Gastrocnemius medialis (tissue), 4 donors: Measurements from ENCODE around the gene CFAP97D2. TPM values are rescaled to one million over a fixed set of nuclear protein-coding genes. Genes with fewer than 3 reads are reported as not detected.
A peak's percentile ranks its signal among the peaks of the same experiment; 100 is the strongest.

Experiments used
- ATAC-seq, 2 donors: fragments of 150-250 bp; one replicate each; pipeline ENCODE4 v1.9.1; 2016
- DNase-seq, 2 donors: peaks; one replicate each; pipeline ENCODE4 v3.0.0-alpha.2; 2019
- H3K27ac ChIP-seq, 4 donors: fragments of 200-600 bp; sonication (generic); 1 replicate in 1 of 4; 2 replicates in 3 of 4; pipeline ENCODE4 v1.5.1; 2016 to 2018; ENCODE audit warnings: mild to moderate bottlenecking in 2 of 4, moderate library complexity in 1 of 4
- H3K27me3 ChIP-seq, 3 donors: fragments of 200-600 bp; sonication (generic) in 2 of 3; 1 replicate in 1 of 3; 2 replicates in 2 of 3; pipeline versions ENCODE4 v1.5.1 to v1.6.0; 2016 to 2019; ENCODE audit warnings: mild to moderate bottlenecking in 1 of 3, moderate library complexity in 1 of 3
- H3K36me3 ChIP-seq, 2 donors: fragments of 200-600 bp; sonication (generic) in 1 of 2; one replicate each; pipeline ENCODE4 v1.5.1; 2017 to 2018
- H3K4me1 ChIP-seq, 2 donors: fragments of 200-600 bp; sonication (generic) in 1 of 2; one replicate each; pipeline ENCODE4 v1.5.1; 2016 to 2017; ENCODE audit warnings: mild to moderate bottlenecking in 2 of 2
- H3K4me3 ChIP-seq, 4 donors: fragments of 200-600 bp; sonication (generic) in 3 of 4; 1 replicate in 1 of 4; 2 replicates in 3 of 4; pipeline ENCODE4 v1.5.1; 2016 to 2019; ENCODE audit warnings: mild to moderate bottlenecking in 2 of 4
- H3K9me3 ChIP-seq, 3 donors: fragments of 200-600 bp; sonication (generic) in 2 of 3; 1 replicate in 1 of 3; 2 replicates in 2 of 3; pipeline ENCODE4 v1.5.1; 2016 to 2019
- POLR2A ChIP-seq, 2 donors: fragments of 450-650 bp; IDR thresholded peaks; one replicate each; pipeline ENCODE4 v1.6.1; 2017; ENCODE audit warnings: antibody characterized with exemption in 2 of 2, mild to moderate bottlenecking in 2 of 2, moderate library complexity in 2 of 2
- in situ Hi-C, 4 donors: fragments of 200-750 bp; cut with MboI; loops; one replicate each; pipeline versions ENCODE4 v1.15.0 to v1.8.0; 2017; ENCODE audit warnings: low sequenced_read_pairs in 4 of 4
- intact Hi-C: fragments of 100-400 bp; cut with DNase I; formaldehyde crosslinking; loops from one replicate; pipeline ENCODE4 v1.15.1; 2023; ENCODE audit warnings: low total_unique reads
- total RNA-seq, 4 donors: library from RNA; depleted of rRNA; stranded (reverse); fragments of >200 nt; gene quantifications; one replicate each; pipeline versions ENCODE4 v1.1.0 to v1.2.3, GENCODE V29; 2016
- TF ChIP-seq, protein P1 (sequence below), 5 experiments: fragments of 450-650 bp in 3 of 5; fragments of 200-600 bp in 2 of 5; sonication (generic) in 2 of 5; IDR thresholded peaks in 4 of 5; conservative IDR thresholded peaks in 1 of 5; 1 replicate in 4 of 5; 2 replicates in 1 of 5; pipeline ENCODE4 v1.5.1; 2016 to 2019; ENCODE audit warnings: antibody characterized with exemption in 5 of 5, mild to moderate bottlenecking in 3 of 5, moderate library complexity in 3 of 5

CFAP97D2 gene
- total RNA-seq, 4 donors from 2014 or later, result not detected

GRCh38 chr13:114140906-114141250 is 38.2 kb upstream of the CFAP97D2 start:
- ATAC-seq, result no peak
- in situ Hi-C loops, result no loop called here
- intact Hi-C loops, result no loop called here
- Histone ChIP-seq H3K4me1 (peaks cover 0 to 13% of the 10 kb centered on the region in 2 donors), H3K4me3 (no peak overlapping the region), H3K27me3 (no peaks in the 10 kb centered on the region), H3K9me3 (no peaks in the 10 kb centered on the region), H3K27ac (no peak overlapping the region), H3K36me3 (no peaks in the 10 kb centered on the region)
- TF ChIP-seq POLR2A (IDR thresholded peaks at IDR 0.05), result no peak
- TF ChIP-seq, protein P1, sequence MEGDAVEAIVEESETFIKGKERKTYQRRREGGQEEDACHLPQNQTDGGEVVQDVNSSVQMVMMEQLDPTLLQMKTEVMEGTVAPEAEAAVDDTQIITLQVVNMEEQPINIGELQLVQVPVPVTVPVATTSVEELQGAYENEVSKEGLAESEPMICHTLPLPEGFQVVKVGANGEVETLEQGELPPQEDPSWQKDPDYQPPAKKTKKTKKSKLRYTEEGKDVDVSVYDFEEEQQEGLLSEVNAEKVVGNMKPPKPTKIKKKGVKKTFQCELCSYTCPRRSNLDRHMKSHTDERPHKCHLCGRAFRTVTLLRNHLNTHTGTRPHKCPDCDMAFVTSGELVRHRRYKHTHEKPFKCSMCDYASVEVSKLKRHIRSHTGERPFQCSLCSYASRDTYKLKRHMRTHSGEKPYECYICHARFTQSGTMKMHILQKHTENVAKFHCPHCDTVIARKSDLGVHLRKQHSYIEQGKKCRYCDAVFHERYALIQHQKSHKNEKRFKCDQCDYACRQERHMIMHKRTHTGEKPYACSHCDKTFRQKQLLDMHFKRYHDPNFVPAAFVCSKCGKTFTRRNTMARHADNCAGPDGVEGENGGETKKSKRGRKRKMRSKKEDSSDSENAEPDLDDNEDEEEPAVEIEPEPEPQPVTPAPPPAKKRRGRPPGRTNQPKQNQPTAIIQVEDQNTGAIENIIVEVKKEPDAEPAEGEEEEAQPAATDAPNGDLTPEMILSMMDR (IDR thresholded peaks at IDR 0.05 in 4 of 5, conservative IDR thresholded peaks at IDR 0.05 in 1 of 5), result no peak
- no peak for DNase-seq

DNA sequence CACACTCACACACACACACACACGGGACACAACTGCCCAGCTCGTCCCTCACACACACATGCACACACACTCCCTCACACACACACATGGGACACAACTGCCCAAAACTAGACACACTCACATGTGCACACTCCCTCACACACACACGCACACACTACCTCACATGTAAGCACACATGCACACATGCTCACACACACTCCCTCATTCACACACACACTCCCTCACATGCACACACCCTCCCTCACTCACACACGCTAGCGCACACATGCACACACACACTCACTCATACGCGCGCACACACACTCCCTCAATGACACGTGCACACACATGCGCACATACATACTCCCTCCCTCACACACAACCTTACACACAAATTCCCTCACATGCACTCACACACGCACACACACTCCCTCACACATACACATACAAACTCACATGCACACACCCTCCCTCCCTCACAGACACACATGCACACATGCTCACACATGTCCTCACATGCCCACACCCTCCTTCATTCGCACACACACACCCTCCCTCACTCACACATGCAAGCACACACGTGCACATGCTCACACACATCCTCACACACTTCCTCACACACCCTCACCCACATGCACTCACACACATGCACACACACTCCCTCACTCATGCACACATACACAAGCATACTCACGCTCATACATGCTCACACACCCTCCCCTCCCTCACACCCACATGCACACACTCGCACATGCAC is 37.6 kb upstream of the CFAP97D2 start:
- DNase-seq (no peak), ATAC-seq (no peak)
- TF ChIP-seq, protein P1 (IDR thresholded peaks at IDR 0.05 in 4 of 5, conservative IDR thresholded peaks at IDR 0.05 in 1 of 5), result no peak
- no peak for TF ChIP-seq POLR2A (IDR thresholded peaks at IDR 0.05)
- Histone ChIP-seq H3K4me3 (no peak overlapping the region), H3K27me3 (no peaks in the 10 kb centered on the region), H3K27ac (no peak overlapping the region), H3K36me3 (no peaks in the 10 kb centered on the region), H3K4me1 (peaks cover 0 to 13% of the 10 kb centered on the region in 2 donors), H3K9me3 (no peaks in the 10 kb centered on the region)
- in situ Hi-C loops, result no loop called here
- intact Hi-C loops, result no loop called here

DNA sequence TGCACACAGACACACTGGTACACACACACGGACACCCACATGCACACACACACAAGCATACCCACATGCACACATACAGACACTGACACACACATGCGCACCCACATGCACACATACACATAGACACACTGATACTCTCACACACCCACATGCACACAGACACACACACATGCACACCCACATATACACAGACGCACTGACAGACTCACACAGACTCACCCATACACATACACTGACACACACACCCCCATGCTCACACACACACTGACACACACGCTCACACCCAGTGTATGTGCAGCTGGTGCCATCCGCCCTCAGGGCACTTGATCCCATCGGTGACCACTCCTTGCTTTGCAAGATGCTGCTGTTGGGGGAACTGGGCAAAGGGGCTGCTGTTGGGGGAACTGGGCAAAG is 36.9 kb upstream of the CFAP97D2 start:
- TF ChIP-seq, protein P1 (IDR thresholded peaks at IDR 0.05 in 4 of 5, conservative IDR thresholded peaks at IDR 0.05 in 1 of 5), result no peak
- no peak for TF ChIP-seq POLR2A (IDR thresholded peaks at IDR 0.05)
- intact Hi-C loops, result no loop called here
- Histone ChIP-seq H3K27ac (no peak overlapping the region), H3K4me3 (no peak overlapping the region), H3K9me3 (no peaks in the 10 kb centered on the region), H3K36me3 (no peaks in the 10 kb centered on the region), H3K4me1 (peaks cover 0 to 13% of the 10 kb centered on the region in 2 donors), H3K27me3 (no peaks in the 10 kb centered on the region)
- DNase-seq (no peak), ATAC-seq (no peak)
- in situ Hi-C loops, result no loop called here

DNA sequence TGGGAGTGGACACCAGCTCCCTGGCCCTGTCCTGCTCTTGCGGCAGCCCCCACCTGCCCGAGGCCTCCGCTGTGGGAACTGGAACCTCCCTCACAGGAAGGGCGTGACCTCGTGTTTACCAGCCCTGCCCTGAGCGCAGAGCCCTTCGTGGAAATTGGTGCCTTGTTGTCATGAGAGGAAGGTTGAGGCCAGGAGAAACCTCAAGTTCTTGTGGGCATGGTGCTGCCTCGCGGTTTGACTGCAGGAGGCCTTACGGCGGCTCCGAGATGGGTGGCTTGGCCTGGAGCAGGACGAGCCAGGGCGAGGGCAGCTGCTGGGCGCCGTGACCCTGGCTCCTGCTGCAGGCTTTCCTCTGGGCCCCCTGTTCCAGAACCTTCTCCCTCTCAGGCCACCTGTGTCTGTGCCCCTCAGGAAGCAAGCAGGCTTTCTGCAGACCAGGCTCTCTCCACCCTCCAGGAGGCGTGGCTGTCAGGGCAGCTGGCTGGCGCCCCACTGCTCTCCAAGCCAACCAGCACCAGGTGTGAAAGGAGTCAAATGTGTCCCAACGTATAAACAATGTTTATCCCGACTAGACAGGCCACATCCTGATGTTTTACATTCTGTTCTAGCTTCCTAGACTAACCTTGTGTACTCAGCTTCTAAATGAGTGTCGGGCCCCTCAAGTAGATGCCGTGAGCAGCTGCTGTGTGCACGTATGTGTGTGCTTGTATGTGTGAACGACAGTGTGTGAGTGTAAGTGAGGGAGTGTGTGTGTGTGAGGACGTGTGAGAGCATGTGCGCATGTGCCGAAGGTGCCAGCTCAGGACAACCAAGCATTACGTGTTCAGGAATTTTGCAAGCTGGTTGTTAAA is 36.2 kb upstream of the CFAP97D2 start:
- no peak for TF ChIP-seq POLR2A (IDR thresholded peaks at IDR 0.05)
- TF ChIP-seq, protein P1 (IDR thresholded peaks at IDR 0.05 in 4 of 5, conservative IDR thresholded peaks at IDR 0.05 in 1 of 5), result no peak
- Histone ChIP-seq H3K4me3 (no peak overlapping the region), H3K4me1 (peaks cover 0 to 13% of the 10 kb centered on the region in 2 donors), H3K27ac (peak overlapping the region in 3 of 4 donors; percentile 52 to 73 (median 55)), H3K36me3 (no peaks in the 10 kb centered on the region), H3K9me3 (no peaks in the 10 kb centered on the region), H3K27me3 (no peaks in the 10 kb centered on the region)
- in situ Hi-C loops (no loop called here), intact Hi-C loops (no loop called here)
- peak in 1 of 2 donors; percentile 46 for DNase-seq
- peak; percentile 73 to 94 for ATAC-seq
